Measurements from ENCODE around the gene TSPAN5.
"Not testable (repeated sequence)": the region's sequence is repeated elsewhere in the genome, so short reads cannot be mapped to it uniquely, and the experiment has no call there.

TSPAN5 gene

GRCh38 chr4:98540803-98541202 is 117.6 kb downstream of the TSPAN5 start:
- H3K4me1 Mint-ChIP-seq = peaks cover 2 to 5% of the 10 kb centered on the region in 2 donors
- H3K27ac Mint-ChIP-seq = no peak overlapping the region

DNA sequence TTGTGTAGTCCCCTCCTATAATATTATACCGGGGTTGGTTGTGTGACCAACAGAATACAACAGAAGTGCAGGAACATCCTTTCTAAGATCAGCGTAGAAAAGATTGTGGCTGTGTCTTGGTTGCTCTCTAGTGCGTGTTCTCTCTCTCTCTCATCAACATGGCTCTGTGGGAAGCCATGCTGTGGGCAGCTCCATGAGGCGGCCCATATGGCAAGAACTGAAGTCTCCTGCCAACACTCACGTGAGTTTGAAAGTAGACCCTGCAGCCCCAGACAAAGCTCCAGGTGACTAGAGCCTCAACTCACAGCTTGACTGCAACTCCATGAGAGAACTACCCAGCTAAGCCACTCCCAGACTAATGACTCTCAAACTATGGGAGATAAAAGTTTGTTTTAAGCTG is 118.7 kb downstream of the TSPAN5 start:
- no peak overlapping the region for H3K27ac Mint-ChIP-seq
- ATAC-seq (replicated peaks) (no peak), DNase-seq (no peak)
- H3K9me3 Mint-ChIP-seq = no peaks in the 10 kb centered on the region
- no peaks in the 10 kb centered on the region for H3K36me3 Mint-ChIP-seq
- H3K4me3 Mint-ChIP-seq = no peak overlapping the region
- H3K4me1 Mint-ChIP-seq = peaks cover 2 to 5% of the 10 kb centered on the region in 2 donors
- no peaks in the 10 kb centered on the region for H3K27me3 Mint-ChIP-seq

More at GRCh38 chr4:98540803-98541202, 117.6 kb downstream of the TSPAN5 start:
- ATAC-seq (replicated peaks) = no peak
- Mint-ChIP-seq H3K4me3 (no peak overlapping the region), H3K9me3 (no peaks in the 10 kb centered on the region), H3K27me3 (no peaks in the 10 kb centered on the region), H3K36me3 (no peaks in the 10 kb centered on the region)
- DNase-seq = no peak

DNA sequence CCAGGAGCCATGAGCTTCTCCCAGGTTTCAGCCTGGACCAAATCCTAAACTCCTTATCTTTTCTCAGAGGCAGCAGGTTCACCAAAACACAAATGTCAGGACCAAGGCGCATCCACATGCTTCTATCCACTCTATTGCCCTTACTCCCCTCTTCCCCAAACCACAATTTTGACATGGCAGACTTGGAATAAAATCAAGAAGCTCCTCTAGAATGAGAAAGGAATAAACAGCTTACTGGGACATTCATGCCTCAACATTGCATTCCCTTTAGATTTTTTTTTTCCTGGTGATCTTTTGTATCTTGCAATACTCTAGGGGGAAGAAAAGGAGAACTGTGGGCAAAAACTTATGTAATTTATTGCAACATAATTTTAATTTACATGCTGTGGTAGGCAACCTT is 119.1 kb downstream of the TSPAN5 start:
- ATAC-seq (replicated peaks) = no peak
- H3K27ac Mint-ChIP-seq = no peak overlapping the region
- DNase-seq = no peak

GRCh38 chr4:98536631-98537030 is 121.8 kb downstream of the TSPAN5 start:
- no peak for DNase-seq

More for the DNA sequence above, 119.1 kb downstream of the TSPAN5 start:
- Mint-ChIP-seq H3K36me3 (no peaks in the 10 kb centered on the region), H3K4me3 (no peak overlapping the region), H3K9me3 (no peaks in the 10 kb centered on the region), H3K27me3 (no peaks in the 10 kb centered on the region), H3K4me1 (peaks cover 0 to 5% of the 10 kb centered on the region in 2 donors)

DNA sequence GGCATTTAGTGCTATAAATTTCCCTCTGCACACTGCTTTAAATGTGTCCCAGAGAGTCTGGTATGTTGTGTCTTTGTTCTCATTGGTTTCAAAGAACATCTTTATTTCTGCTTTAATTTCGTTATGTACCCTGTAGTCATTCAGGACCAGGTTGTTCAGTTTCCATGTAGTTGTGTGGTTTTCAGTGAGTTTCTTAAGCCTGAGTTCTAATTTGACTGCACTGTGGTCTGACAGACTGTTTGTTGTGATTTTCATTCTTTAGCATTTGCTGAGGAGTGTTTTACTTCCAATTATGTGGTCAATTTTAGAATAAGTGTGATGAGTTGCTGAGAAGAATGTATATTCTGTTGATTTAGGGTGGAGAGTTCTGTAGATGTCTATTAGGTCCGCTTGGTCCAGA is 124.3 kb downstream of the TSPAN5 start:
- H3K27ac Mint-ChIP-seq = peak overlapping the region; percentile 68
- not testable (repeated sequence) for H3K36me3 Mint-ChIP-seq; ATAC-seq (replicated peaks); H3K4me3 Mint-ChIP-seq; H3K9me3 Mint-ChIP-seq; DNase-seq; H3K27me3 Mint-ChIP-seq; H3K4me1 Mint-ChIP-seq

More at GRCh38 chr4:98536631-98537030, 121.8 kb downstream of the TSPAN5 start:
- Mint-ChIP-seq H3K9me3 (peaks cover 0 to 2% of the 10 kb centered on the region in 2 donors), H3K4me3 (no peak overlapping the region), H3K27ac (no peak overlapping the region), H3K4me1 (peaks cover 0 to 5% of the 10 kb centered on the region in 2 donors), H3K36me3 (peaks cover 3% of the 10 kb centered on the region in 2 donors), H3K27me3 (no peaks in the 10 kb centered on the region)
- no peak for ATAC-seq (replicated peaks)

DNA sequence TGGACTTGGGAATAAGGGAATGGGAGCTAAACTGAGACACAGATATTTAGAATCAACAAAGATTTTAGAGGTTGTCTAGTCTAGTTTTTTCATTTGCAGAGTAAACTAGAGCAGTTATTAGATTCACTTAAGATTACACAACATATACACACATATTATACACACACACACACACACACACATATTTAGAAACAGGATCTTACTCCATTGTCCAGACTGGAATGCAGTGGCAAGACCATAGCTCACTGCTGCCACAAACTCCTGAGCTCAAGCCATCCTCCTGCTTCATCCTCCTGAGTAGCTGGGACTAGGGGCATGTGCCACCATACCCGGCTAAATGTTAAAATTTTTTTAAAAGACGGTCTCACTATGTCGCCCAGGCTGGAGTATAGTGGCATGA is 127.8 kb downstream of the TSPAN5 start:
- no peaks in the 10 kb centered on the region for H3K27me3 Mint-ChIP-seq
- H3K36me3 Mint-ChIP-seq = peaks cover 3 to 4% of the 10 kb centered on the region in 2 donors
- H3K9me3 Mint-ChIP-seq = peaks cover 0 to 4% of the 10 kb centered on the region in 2 donors
- ATAC-seq (replicated peaks) = no peak
- DNase-seq = no peak
- H3K4me1 Mint-ChIP-seq = peaks cover 1 to 7% of the 10 kb centered on the region in 2 donors
- H3K27ac Mint-ChIP-seq = no peak overlapping the region
- no peak overlapping the region for H3K4me3 Mint-ChIP-seq

GRCh38 chr4:98529970-98530569 is 128.3 kb downstream of the TSPAN5 start:
- no peaks in the 10 kb centered on the region for H3K27me3 Mint-ChIP-seq
- ATAC-seq (replicated peaks) (peak; percentile 25 to 31), DNase-seq (no peak)
- H3K4me1 Mint-ChIP-seq = peaks cover 3 to 7% of the 10 kb centered on the region in 2 donors
- peaks cover 0 to 4% of the 10 kb centered on the region in 2 donors for H3K9me3 Mint-ChIP-seq
- H3K27ac Mint-ChIP-seq = no peak overlapping the region
- peaks cover 3 to 4% of the 10 kb centered on the region in 2 donors for H3K36me3 Mint-ChIP-seq
- no peak overlapping the region for H3K4me3 Mint-ChIP-seq

- Mint-ChIP-seq H3K27ac (no peak overlapping the region), H3K4me3 (no peak overlapping the region), H3K36me3 (peaks cover under 1 to 4% of the 10 kb centered on the region in 2 donors), H3K4me1 (peaks cover 5 to 7% of the 10 kb centered on the region in 2 donors), H3K27me3 (no peaks in the 10 kb centered on the region), H3K9me3 (peaks cover 0 to 3% of the 10 kb centered on the region in 2 donors)
- ATAC-seq (replicated peaks) = no peak
- no peak for DNase-seq
Observed at GRCh38 chr4:98528882-98529281, 129.5 kb downstream of the TSPAN5 start.

- Mint-ChIP-seq H3K27me3 (no peaks in the 10 kb centered on the region), H3K9me3 (peaks cover 0 to 3% of the 10 kb centered on the region in 2 donors), H3K36me3 (peaks cover 0 to 4% of the 10 kb centered on the region in 2 donors)
Observed at GRCh38 chr4:98527534-98528269, 130.7 kb downstream of the TSPAN5 start.

GRCh38 chr4:98524230-98524629 is 134.2 kb downstream of the TSPAN5 start:
- H3K4me3 Mint-ChIP-seq = no peak overlapping the region
- H3K36me3 Mint-ChIP-seq = no peaks in the 10 kb centered on the region
- ATAC-seq (replicated peaks) = no peak
- DNase-seq = no peak
- no peaks in the 10 kb centered on the region for H3K9me3 Mint-ChIP-seq
- no peaks in the 10 kb centered on the region for H3K27me3 Mint-ChIP-seq
- H3K27ac Mint-ChIP-seq = no peak overlapping the region
- peaks cover 17 to 29% of the 10 kb centered on the region in 2 donors for H3K4me1 Mint-ChIP-seq

More at GRCh38 chr4:98527534-98528269, 130.7 kb downstream of the TSPAN5 start:
- no peak for ATAC-seq (replicated peaks)
- H3K4me1 Mint-ChIP-seq = peaks cover 5 to 7% of the 10 kb centered on the region in 2 donors
- DNase-seq = no peak
- H3K27ac Mint-ChIP-seq = no peak overlapping the region
- no peak overlapping the region for H3K4me3 Mint-ChIP-seq

- Mint-ChIP-seq H3K9me3 (no peaks in the 10 kb centered on the region), H3K4me3 (no peak overlapping the region), H3K27me3 (no peaks in the 10 kb centered on the region), H3K27ac (no peak overlapping the region), H3K4me1 (peaks cover 25 to 35% of the 10 kb centered on the region in 2 donors), H3K36me3 (no peaks in the 10 kb centered on the region)
- DNase-seq = no peak
- no peak for ATAC-seq (replicated peaks)
Observed at GRCh38 chr4:98522636-98523395, 135.6 kb downstream of the TSPAN5 start.

- H3K4me3 Mint-ChIP-seq = no peak overlapping the region
Observed at GRCh38 chr4:98522062-98522461, 136.3 kb downstream of the TSPAN5 start.

DNA sequence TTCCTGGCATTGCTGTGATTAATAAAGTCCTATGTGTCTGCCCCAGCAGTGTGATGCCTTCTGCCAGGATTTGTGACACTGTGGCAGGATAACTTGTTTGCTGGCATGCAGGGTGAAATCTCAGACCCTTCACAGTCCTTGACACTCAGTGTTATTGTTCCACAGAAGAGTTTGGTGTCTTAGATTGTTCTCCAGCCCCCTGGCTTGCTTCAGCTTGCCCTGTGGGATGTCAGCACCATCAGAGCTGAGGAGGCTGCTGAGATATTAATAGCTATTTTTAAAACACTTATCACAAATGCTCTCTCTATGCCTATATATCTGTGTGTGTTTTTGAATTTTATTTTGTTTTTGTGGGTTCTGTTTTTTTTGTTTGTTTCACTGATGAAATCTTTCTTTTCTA is 136.9 kb downstream of the TSPAN5 start:
- H3K4me3 Mint-ChIP-seq = no peak overlapping the region
- H3K36me3 Mint-ChIP-seq = peaks cover 1 to 3% of the 10 kb centered on the region in 2 donors
- ATAC-seq (replicated peaks) = no peak
- H3K27ac Mint-ChIP-seq = peak overlapping the region; percentile 92
- no peaks in the 10 kb centered on the region for H3K27me3 Mint-ChIP-seq
- DNase-seq = no peak
- H3K9me3 Mint-ChIP-seq = peaks cover 0 to 2% of the 10 kb centered on the region in 2 donors
- H3K4me1 Mint-ChIP-seq = peaks cover 31 to 45% of the 10 kb centered on the region in 2 donors

More at GRCh38 chr4:98522062-98522461, 136.3 kb downstream of the TSPAN5 start:
- Mint-ChIP-seq H3K9me3 (no peaks in the 10 kb centered on the region), H3K4me1 (peaks cover 31 to 42% of the 10 kb centered on the region in 2 donors), H3K27me3 (no peaks in the 10 kb centered on the region), H3K36me3 (no peaks in the 10 kb centered on the region), H3K27ac (peak overlapping the region; percentile 34)
- DNase-seq = no peak
- ATAC-seq (replicated peaks) = no peak

DNA sequence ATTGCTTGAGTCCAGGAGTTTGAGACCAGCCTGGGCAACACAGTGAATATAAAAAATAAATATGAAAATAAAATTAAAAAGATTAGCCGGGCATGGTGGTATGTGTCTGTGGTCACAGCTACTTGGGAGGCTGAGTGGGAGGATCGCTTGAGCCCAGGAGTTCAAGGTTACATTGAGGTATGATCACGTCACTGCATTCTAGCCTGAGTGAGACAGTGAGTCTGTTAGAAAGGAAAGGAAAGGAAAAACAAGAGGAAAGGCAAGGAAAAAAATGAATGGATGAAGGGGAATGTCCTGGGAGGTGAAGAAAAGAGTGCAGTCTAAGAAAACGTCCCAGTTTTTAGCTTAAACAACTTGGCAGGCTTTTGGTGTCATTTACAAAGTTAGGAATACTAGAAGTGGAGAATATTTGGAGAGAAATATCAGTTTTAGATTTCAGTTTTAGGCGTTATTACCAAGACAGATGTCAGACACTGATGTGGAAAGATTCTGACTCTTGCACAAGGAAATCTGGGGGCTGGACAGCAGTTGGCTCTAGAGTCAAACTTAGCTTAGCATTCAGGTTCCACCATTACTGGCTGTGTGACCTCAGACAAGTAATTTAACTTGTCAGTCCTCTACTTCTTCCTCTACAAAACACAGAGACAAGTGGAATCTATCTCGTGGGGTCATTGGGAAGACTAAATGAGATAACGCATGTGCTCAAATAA is 139.0 kb downstream of the TSPAN5 start:
- Mint-ChIP-seq H3K36me3 (peaks cover 1 to 3% of the 10 kb centered on the region in 2 donors), H3K4me3 (no peak overlapping the region), H3K4me1 (peaks cover 38 to 49% of the 10 kb centered on the region in 2 donors), H3K27me3 (no peaks in the 10 kb centered on the region), H3K27ac (no peak overlapping the region), H3K9me3 (peaks cover 0 to 2% of the 10 kb centered on the region in 2 donors)
- ATAC-seq (replicated peaks) = no peak
- DNase-seq = no peak

All from stimulated activated naive B cell treated with anti-CD40 and anti-IgM and Interleukin-4, amounts not matched to agents 10 μg/mL and 1 μg/mL and 100 μg/mL, for 72 hours (primary cell).